Endothelial cell of umbilical vein (primary cell): Measurements from ENCODE around the gene RAB6B. TPM values are rescaled to one million over a fixed set of nuclear protein-coding genes. Genes with fewer than 3 reads are reported as not detected.

Experiments
- BruUV-seq: library from RNA; stranded (reverse); fragments of 400-500 nt; replicated peaks from 2 replicates; lab custom pipeline; 2021; lab: Mats Ljungman, UMichigan
- CTCF ChIA-PET: fragments of 300-600, 350-600 bp; sonication (Branson Sonifier 250); formaldehyde crosslinking; loops from one replicate; lab custom pipeline; 2021; ENCODE audit warnings: antibody characterized with exemption, inconsistent platforms; lab: Charles Lee
- POLR2A ChIA-PET: fragments of 300-600, 350-600 bp; sonication (Branson Sonifier 250); formaldehyde crosslinking; loops from one replicate; lab custom pipeline; 2021; ENCODE audit warnings: antibody characterized with exemption, inconsistent platforms; lab: Charles Lee
- DNase-seq: peaks from one replicate; pipeline ENCODE4 v3.0.0-alpha.2; 2011; ENCODE audit warnings: low read depth, low spot score
- FAIRE-seq: peaks from 2 replicates; lab custom pipeline; 2011; peaks lifted over from hg19 to GRCh38; lab: Jason Lieb, UNC
- H2AFZ ChIP-seq: 2 replicates; pipeline ENCODE4 v1.6.0; 2012; ENCODE audit warnings: low read depth, low read length, control low read depth, inconsistent platforms
- H3K27ac ChIP-seq: 2 replicates; pipeline ENCODE4 v1.5.1; 2011; ENCODE audit warnings: low read depth, mild to moderate bottlenecking, control low read depth, low read length, moderate library complexity; ENCODE audit not compliant: insufficient read depth
- H3K27me3 ChIP-seq, 2 experiments: 2 replicates each; pipeline versions ENCODE4 v1.6.0 to v1.6.1; 2011; ENCODE audit warnings: low read length in 2 of 2, mixed read lengths in 1 of 2; ENCODE audit not compliant: control insufficient read depth in 2 of 2, insufficient read depth in 2 of 2
- H3K36me3 ChIP-seq, 2 experiments: 2 replicates in 1 of 2; 3 replicates in 1 of 2; pipeline ENCODE4 v1.5.1; 2011; ENCODE audit warnings: low read length in 2 of 2, mild to moderate bottlenecking in 1 of 2, moderate library complexity in 1 of 2; ENCODE audit not compliant: control insufficient read depth in 2 of 2, insufficient read depth in 2 of 2; ENCODE audit errors: extremely low read depth in 1 of 2
- H3K4me1 ChIP-seq: 3 replicates; pipeline ENCODE4 v1.5.1; 2011; ENCODE audit warnings: mild to moderate bottlenecking, low read length; ENCODE audit not compliant: control insufficient read depth, insufficient read depth; ENCODE audit errors: extremely low read depth
- H3K4me2 ChIP-seq: 2 replicates; pipeline ENCODE4 v1.6.1; 2011; ENCODE audit warnings: low read length, control low read depth, mixed read lengths; ENCODE audit not compliant: insufficient read depth
- H3K4me3 ChIP-seq, 3 experiments: fragments of 200-600 bp in 1 of 3; sonication (generic), shearing (Covaris generic) in 1 of 3; replicated peaks in 1 of 3; 2 replicates each; pipeline ENCODE4 v1.5.1; 2011 to 2016; ENCODE audit warnings: control low read depth in 3 of 3, low read length in 3 of 3, mild to moderate bottlenecking in 2 of 3, inconsistent platforms in 1 of 3, low read depth in 1 of 3, moderate library complexity in 1 of 3; ENCODE audit not compliant: insufficient read depth in 1 of 3
- H3K79me2 ChIP-seq: 2 replicates; pipeline ENCODE4 v1.6.0; 2012; ENCODE audit warnings: low read length, inconsistent platforms; ENCODE audit not compliant: control insufficient read depth, insufficient read depth
- H3K9ac ChIP-seq: replicated peaks from 2 replicates; pipeline ENCODE3; 2011; ENCODE audit warnings: low read length, control low read depth; ENCODE audit not compliant: insufficient read depth; ENCODE audit errors: extremely low read depth
- H3K9me1 ChIP-seq: replicated peaks from 3 replicates; pipeline ENCODE4 v1.6.0; 2011; ENCODE audit warnings: mild to moderate bottlenecking, low read length; ENCODE audit not compliant: control insufficient read depth, insufficient read depth; ENCODE audit errors: extremely low read depth
- H3K9me3 ChIP-seq: replicated peaks from 2 replicates; pipeline ENCODE4 v1.5.1; 2012; ENCODE audit warnings: low read length, inconsistent platforms; ENCODE audit not compliant: control insufficient read depth, insufficient read depth
- H4K20me1 ChIP-seq: replicated peaks from 2 replicates; pipeline ENCODE3; 2011; ENCODE audit warnings: mild to moderate bottlenecking, low read length; ENCODE audit not compliant: control insufficient read depth, insufficient read depth; ENCODE audit errors: extremely low read depth
- CTCF ChIP-seq, 2 donors: IDR thresholded peaks; 1 replicate in 1 of 2; 2 replicates in 1 of 2; pipeline ENCODE4 v1.5.1; 2011; ENCODE audit warnings: low read length in 2 of 2, mild to moderate bottlenecking in 2 of 2, moderate library complexity in 2 of 2, control low read depth in 1 of 2, inconsistent platforms in 1 of 2, low read depth in 1 of 2; ENCODE audit not compliant: insufficient read depth in 1 of 2; ENCODE audit errors: extremely low read depth in 1 of 2
- EZH2 ChIP-seq: IDR thresholded peaks from 2 replicates; pipeline ENCODE4 v1.6.1; 2012; ENCODE audit warnings: borderline replicate concordance, low read depth, mild to moderate bottlenecking, moderate library complexity, low read length, inconsistent platforms; ENCODE audit not compliant: severe bottlenecking
- FOS ChIP-seq: IDR thresholded peaks from 2 replicates; pipeline ENCODE4 v1.6.1; 2011; ENCODE audit warnings: mild to moderate bottlenecking, low read length, moderate library complexity, borderline replicate concordance; ENCODE audit not compliant: insufficient read depth
- GATA2 ChIP-seq: IDR thresholded peaks from 2 replicates; pipeline ENCODE4 v1.7.0; 2011; ENCODE audit warnings: low read depth, mild to moderate bottlenecking, moderate library complexity, mixed read lengths, low read length; ENCODE audit not compliant: insufficient read length, insufficient read depth
- JUN ChIP-seq: IDR thresholded peaks from 2 replicates; pipeline ENCODE4 v1.6.1; 2011; ENCODE audit warnings: borderline replicate concordance, low read depth; ENCODE audit not compliant: insufficient read length, insufficient read depth
- MAX ChIP-seq: IDR thresholded peaks from 2 replicates; pipeline ENCODE4 v1.6.1; 2011; ENCODE audit not compliant: insufficient read depth, insufficient read length
- MYC ChIP-seq: IDR thresholded peaks from one replicate; pipeline ENCODE4 v1.6.1; 2011; ENCODE audit warnings: mild to moderate bottlenecking, low read depth, low read length
- POLR2A ChIP-seq: IDR thresholded peaks from 2 replicates; pipeline ENCODE4 v1.6.1; 2012; ENCODE audit warnings: low read depth, mild to moderate bottlenecking, control low read depth, low read length
- POLR2AphosphoS5 ChIP-seq: IDR thresholded peaks from 2 replicates; pipeline ENCODE4 v1.6.1; 2012; ENCODE audit warnings: low read depth, mild to moderate bottlenecking, control low read depth, low read length, moderate library complexity; ENCODE audit not compliant: insufficient read depth
- dilution Hi-C: fragments of 300-500 bp; cut with MboI; formaldehyde crosslinking; loops from one replicate; pipeline ENCODE4 v1.15.0; 2019; ENCODE audit warnings: low sequenced_read_pairs; ENCODE audit not compliant: extremely low pct_ligation_motif_present
- intact Hi-C: fragments of 100-400 bp; cut with micrococcal nuclease; formaldehyde crosslinking; loops from one replicate; pipeline ENCODE4 v1.10.0; 2022
- polyA plus RNA-seq, 4 experiments: library from polyadenylated mRNA; depleted of rRNA in 3 of 4; stranded (reverse) in 3 of 4; unstranded in 1 of 4; fragments of >200 nt; gene quantifications; 2 replicates each; pipeline versions ENCODE4 v1.2.1 to v1.2.3, GENCODE V29; 2011 to 2012; ENCODE audit warnings: missing spikeins in 1 of 4
- total RNA-seq: library from RNA; stranded (reverse); gene quantifications from 2 replicates; pipeline ENCODE4 v1.2.3, GENCODE V29; 2021

The RAB6B gene
- total and polyA plus RNA-seq, 2 donors (not counting 3 experiments of a cell fraction or from before 2014, with no cell fraction given): 1.7 to 6.7 TPM

GRCh38 chr3:133941415-133941821 lies 45.7 kb upstream of the RAB6B start:
- Histone ChIP-seq H2AFZ (no peak overlapping the region), H3K4me1 (peaks cover 49% of the 10 kb centered on the region), H3K9me3 (no peaks in the 10 kb centered on the region), H3K4me2 (no peak overlapping the region), H3K36me3 (no peaks in the 10 kb centered on the region), H4K20me1 (no peaks in the 10 kb centered on the region), H3K9ac (no peak overlapping the region), H3K4me3 (no peak overlapping the region), H3K79me2 (no peaks in the 10 kb centered on the region), H3K9me1 (no peaks in the 10 kb centered on the region), H3K27me3 (no peaks in the 10 kb centered on the region), H3K27ac (no peak overlapping the region)
- TF ChIP-seq JUN (no peak), MYC (no peak), CTCF (IDR thresholded peaks at IDR 0.05; ENCODE audit: extremely low read depth in 1 of 2, insufficient read depth in 1 of 2, low read depth in 1 of 2, low read length in 2 of 2) (no peak), POLR2A (no peak), GATA2 (no peak), POLR2AphosphoS5 (no peak), EZH2 (no peak), FOS (no peak), MAX (no peak)
- no TSS peak for BruUV-seq
- POLR2A ChIA-PET: no interaction called here
- dilution Hi-C loops: loop anchor here (25.0 kb wide), 1 partner anchor 271 kb away; no protein-coding TSS in a partner anchor
- DNase-seq: peak; percentile 54
- CTCF ChIA-PET: interaction anchor here (0.7 to 8.6 kb wide), 7 partner anchors 9 to 271 kb away, joined by 3 to 82 read pairs (median 5); no protein-coding TSS in a partner anchor
- intact Hi-C loops: loop anchor here (5.0 to 10.0 kb wide), 2 partner anchors 367 to 421 kb away; partner anchors contain the start of gene CDV3
- FAIRE-seq: peak; percentile 74
